Activated T-cell treated with anti-CD3 and anti-CD28 coated beads, Interleukin-2, amount 50 U/mL, for 1 hour (primary cell): Measurements from ENCODE around the gene CHRNA4.

Experiments used
- DNase-seq: peaks from one replicate; pipeline ENCODE4 v3.0.0-alpha.2; 2020

The CHRNA4 gene

GRCh38 chr20:63318391-63319163, 42.6 kb downstream of the CHRNA4 start:
- DNase-seq: peak; percentile 13

GRCh38 chr20:63317601-63318291, 43.4 kb downstream of the CHRNA4 start:
- peak; percentile 4 for DNase-seq

- peak; percentile 4 for DNase-seq
Observed at GRCh38 chr20:63317061-63317460, 44.1 kb downstream of the CHRNA4 start.

DNA sequence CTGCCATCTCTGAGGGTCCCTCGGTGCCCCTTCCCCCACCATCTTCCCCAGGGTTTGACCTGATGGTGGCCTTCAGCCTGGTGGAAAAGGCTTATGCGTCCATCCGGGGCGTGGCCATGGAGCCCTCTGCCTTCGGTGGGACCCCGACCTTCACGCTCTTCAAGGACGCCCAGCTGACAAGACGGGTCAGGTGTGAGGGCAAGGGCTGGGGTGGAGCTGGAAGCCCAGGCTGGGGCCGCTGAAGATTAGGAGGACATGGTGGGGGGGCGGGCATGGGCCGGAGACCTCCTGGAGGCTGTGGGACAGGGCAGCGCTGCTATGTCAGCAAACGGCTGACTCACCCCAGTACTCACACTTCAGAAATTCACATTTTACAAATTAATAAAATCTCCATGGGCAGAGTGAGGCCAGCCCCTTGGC, 44.6 kb downstream of the CHRNA4 start:
- DNase-seq: no peak

DNA sequence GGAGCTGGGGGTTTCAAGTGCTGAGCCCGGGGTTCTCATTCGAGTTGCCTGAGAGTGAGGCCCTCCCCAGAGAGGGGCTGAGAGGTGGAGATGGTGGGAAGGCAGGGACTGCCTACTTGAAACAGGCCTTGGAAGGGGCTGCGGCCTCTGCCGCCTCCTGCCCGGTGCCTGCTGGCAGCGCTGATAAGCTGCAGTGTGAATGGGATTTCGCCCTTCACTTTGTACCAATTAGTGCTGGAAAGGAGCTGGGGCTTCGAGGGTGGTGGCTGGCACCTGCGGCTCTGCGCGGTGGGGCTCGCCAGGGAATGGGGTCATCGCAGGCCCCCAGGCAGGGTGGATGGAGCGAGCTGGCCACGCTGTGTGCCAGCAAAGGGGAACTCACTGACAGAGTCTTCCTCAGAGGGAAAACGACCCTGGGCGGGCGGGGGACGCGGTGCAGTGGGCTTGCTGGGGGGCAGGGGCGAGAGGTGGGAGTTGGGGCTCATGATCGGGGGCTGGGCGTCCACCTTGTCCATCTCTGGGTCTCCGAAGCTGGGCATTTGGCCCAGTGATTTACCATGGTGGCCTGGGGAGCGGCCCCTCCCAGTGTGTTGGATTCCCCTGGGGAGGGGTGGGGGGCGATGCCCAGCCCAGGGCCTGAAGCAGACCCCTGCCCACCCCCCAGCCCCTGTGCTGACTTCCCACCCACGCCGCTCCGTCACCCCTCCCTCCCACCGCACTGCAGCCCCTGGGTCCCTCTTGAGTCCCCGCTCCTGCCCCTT, 45.2 kb downstream of the CHRNA4 start:
- DNase-seq: peak; percentile 11

- no peak for DNase-seq
Observed at GRCh38 chr20:63315240-63315689, 45.9 kb downstream of the CHRNA4 start.

- no peak for DNase-seq
Observed at GRCh38 chr20:63314566-63315239, 46.4 kb downstream of the CHRNA4 start.

- no peak for DNase-seq
Observed at GRCh38 chr20:63314015-63314471, 47.1 kb downstream of the CHRNA4 start.

GRCh38 chr20:63313349-63314014, 47.7 kb downstream of the CHRNA4 start:
- DNase-seq: no peak

- no peak for DNase-seq
Observed at GRCh38 chr20:63312690-63313348, 48.3 kb downstream of the CHRNA4 start.

GRCh38 chr20:63312273-63312672, 48.9 kb downstream of the CHRNA4 start:
- no peak for DNase-seq

DNA sequence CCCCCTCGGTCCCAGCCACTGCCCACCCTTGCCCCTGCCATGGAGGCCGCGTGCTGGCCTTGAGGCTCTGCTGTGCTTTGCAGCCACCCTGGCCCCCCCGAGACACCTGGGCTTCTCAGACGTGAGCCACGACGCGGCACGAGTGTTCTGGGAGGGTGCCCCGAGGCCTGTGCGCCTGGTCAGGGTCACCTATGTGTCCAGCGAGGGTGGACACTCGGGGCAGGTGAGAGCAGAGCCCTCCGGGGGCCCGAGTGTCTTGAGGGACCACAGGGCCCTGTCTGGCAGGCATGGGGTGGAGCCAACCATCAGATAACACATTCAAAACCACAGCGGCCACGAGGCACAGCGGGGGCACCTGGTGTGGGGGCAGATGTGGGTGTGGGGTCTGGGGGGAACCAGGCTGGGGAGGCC, 49.3 kb downstream of the CHRNA4 start:
- no peak for DNase-seq

DNA sequence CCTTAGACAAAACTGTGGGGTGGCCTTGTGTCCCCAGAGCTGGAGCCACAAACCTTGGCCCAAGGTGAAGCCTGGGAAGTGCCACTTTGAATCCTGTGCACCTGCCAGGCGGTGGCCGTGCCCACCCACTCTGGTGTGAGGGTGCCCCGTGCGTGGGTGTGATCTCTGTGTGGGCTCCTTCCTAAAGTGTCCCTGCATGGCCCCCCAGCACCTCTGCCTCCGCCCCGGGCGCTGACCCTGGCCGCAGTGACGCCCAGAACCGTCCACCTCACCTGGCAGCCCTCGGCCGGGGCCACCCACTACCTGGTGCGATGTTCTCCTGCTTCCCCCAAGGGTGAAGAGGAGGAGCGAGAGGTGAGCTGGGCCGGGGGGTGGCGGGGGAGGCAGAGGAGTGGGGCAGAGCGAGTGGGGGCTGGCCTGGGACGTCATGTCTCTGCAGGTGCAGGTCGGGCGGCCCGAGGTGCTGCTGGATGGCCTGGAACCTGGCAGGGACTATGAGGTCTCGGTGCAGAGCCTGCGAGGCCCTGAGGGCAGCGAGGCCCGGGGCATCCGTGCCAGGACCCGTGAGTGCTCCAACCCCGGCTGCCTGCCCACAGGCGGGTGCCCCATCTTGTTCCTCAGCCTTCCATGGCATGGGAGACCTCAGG, 49.8 kb downstream of the CHRNA4 start:
- DNase-seq: no peak

GRCh38 chr20:63310265-63310991, 50.7 kb downstream of the CHRNA4 start:
- DNase-seq: no peak

GRCh38 chr20:63309261-63310071, 51.7 kb downstream of the CHRNA4 start:
- DNase-seq: peak; percentile 42

GRCh38 chr20:63308218-63308911, 52.8 kb downstream of the CHRNA4 start:
- no peak for DNase-seq

- no peak for DNase-seq
Observed at GRCh38 chr20:63307538-63308217, 53.5 kb downstream of the CHRNA4 start.
